ENCODE measurements around the gene RASA4B. TPM values are rescaled to one million over a fixed set of nuclear protein-coding genes. Genes with fewer than 3 reads are reported as not detected.
"Not testable (repeated sequence)": the region's sequence is repeated elsewhere in the genome, so short reads cannot be mapped to it uniquely, and the experiment has no call there.

The RASA4B gene
- total RNA-seq, 2 donors from 2014 or later: 2.0 to 25.7 TPM

DNA sequence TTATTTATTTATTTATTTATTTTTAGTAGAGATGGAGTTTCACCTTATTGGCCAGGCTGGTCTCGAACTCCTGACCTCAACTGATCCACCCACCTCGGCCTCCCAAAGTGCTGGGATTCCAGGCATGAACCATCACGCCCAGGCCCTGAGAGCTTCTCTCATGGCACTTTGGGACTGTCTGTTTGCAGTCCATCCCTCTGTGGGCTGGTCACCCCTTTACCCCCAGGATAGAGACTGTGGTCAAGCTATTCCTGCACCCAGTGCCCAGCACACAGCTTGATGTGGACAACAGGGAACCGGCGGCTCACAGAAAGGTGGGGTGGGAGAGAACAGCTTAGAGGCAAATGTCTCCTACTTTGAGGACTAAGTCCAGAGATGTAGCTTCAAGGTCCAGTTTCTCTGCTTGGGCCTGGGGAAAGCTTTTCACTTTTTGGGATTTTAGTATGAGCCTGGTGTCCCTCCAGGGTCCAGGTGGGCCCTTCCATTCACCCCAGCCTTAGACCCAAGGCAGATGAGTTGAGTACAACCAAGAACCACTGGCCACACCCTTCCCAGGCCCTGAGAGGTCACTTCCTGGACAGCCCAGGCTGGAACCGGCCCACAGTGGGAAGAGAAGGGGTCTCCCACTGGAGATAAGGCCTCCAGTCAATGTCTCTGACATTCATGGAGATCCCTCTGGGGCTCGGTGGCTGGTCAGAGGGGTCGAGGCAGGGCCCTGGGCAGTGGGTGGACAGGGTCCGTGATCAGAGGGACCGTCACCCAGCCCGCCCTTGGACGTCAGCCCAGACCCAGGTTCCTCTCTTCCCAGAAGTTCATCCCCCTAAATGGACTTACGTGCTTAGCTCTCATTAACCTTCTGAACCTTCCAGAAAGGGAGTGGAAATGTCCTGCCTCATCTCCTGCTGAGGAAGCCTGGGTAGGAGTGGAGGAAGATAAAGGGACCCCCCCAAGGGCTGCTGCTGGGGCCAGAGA is 10.5 kb upstream of the RASA4B start:
- intact Hi-C loops (cut with DNase I): not testable (repeated sequence)
- 86% methylated on average over 3 of the region's 13 CpGs for WGBS

GRCh38 chr7:102527182-102527581 is 9.6 kb upstream of the RASA4B start:
- H3K9me3 ChIP-seq; H3K36me3 ChIP-seq; H3K27ac ChIP-seq; H3K27me3 ChIP-seq (replicated peaks; ENCODE audit: insufficient read depth); H3K4me1 ChIP-seq (replicated peaks); DNase-seq (ENCODE audit: low spot score); H3K4me3 ChIP-seq; intact Hi-C loops (cut with DNase I): not testable (repeated sequence)
- WGBS: 89% methylated on average over 1 of the region's 8 CpGs

More for the DNA sequence above, 10.5 kb upstream of the RASA4B start:
- DNase-seq (ENCODE audit: low spot score); H3K4me1 ChIP-seq (replicated peaks); H3K27ac ChIP-seq; H3K27me3 ChIP-seq (replicated peaks; ENCODE audit: insufficient read depth); H3K36me3 ChIP-seq; H3K4me3 ChIP-seq; H3K9me3 ChIP-seq: not testable (repeated sequence)

- intact Hi-C loops (cut with DNase I); H3K4me1 ChIP-seq (replicated peaks); H3K27ac ChIP-seq; H3K4me3 ChIP-seq; H3K27me3 ChIP-seq (replicated peaks; ENCODE audit: insufficient read depth); H3K9me3 ChIP-seq; DNase-seq (ENCODE audit: low spot score); H3K36me3 ChIP-seq: not testable (repeated sequence)
- 25% methylated on average over 1 of the region's 2 CpGs for WGBS
Measured at GRCh38 chr7:102524803-102525202, 7.2 kb upstream of the RASA4B start.

- H3K9me3 ChIP-seq; DNase-seq (ENCODE audit: low spot score); H3K36me3 ChIP-seq; H3K27me3 ChIP-seq (replicated peaks; ENCODE audit: insufficient read depth); H3K4me1 ChIP-seq (replicated peaks); H3K27ac ChIP-seq; intact Hi-C loops (cut with DNase I); H3K4me3 ChIP-seq: not testable (repeated sequence)
- WGBS: no CpG with 5 or more reads among the region's 5 CpGs
Measured at GRCh38 chr7:102520797-102521196, 3.2 kb upstream of the RASA4B start.

DNA sequence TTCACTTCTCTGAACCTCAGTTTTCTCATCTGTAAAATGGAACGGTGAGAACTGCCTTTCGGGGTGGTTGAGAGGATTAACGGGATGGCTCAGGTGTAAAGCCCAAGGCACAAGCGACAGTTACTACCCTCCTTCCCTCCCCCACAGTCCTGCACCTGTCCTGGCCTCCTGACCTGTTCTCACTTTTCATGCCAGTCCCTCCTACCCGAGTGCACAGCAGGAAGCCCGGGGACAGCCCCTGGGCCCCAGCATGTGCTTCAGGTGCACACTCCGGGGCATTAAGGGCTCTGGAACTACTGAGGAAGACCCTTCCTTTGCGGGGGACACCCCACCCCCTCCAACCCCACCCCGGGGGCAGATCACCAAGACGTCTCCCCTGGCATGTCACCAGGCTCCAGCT is 626 bp downstream of the RASA4B start:
- H3K4me1 ChIP-seq (replicated peaks); intact Hi-C loops (cut with DNase I); DNase-seq (ENCODE audit: low spot score); H3K27me3 ChIP-seq (replicated peaks; ENCODE audit: insufficient read depth); H3K27ac ChIP-seq; H3K4me3 ChIP-seq; H3K36me3 ChIP-seq; H3K9me3 ChIP-seq: not testable (repeated sequence)
- no CpG with 5 or more reads among the region's 10 CpGs for WGBS

- H3K36me3 ChIP-seq; DNase-seq (ENCODE audit: low spot score); H3K27ac ChIP-seq; intact Hi-C loops (cut with DNase I); H3K4me3 ChIP-seq; H3K27me3 ChIP-seq (replicated peaks; ENCODE audit: insufficient read depth); H3K9me3 ChIP-seq; H3K4me1 ChIP-seq (replicated peaks): not testable (repeated sequence)
- no CpG with 5 or more reads among the region's 3 CpGs for whole genome bisulfite sequencing
Measured at GRCh38 chr7:102515889-102516288, 1.7 kb downstream of the RASA4B start.

GRCh38 chr7:102514881-102515721 is 2.5 kb downstream of the RASA4B start:
- H3K4me1 ChIP-seq (replicated peaks); H3K36me3 ChIP-seq; H3K9me3 ChIP-seq; DNase-seq (ENCODE audit: low spot score); H3K27ac ChIP-seq; H3K4me3 ChIP-seq; H3K27me3 ChIP-seq (replicated peaks; ENCODE audit: insufficient read depth); intact Hi-C loops (cut with DNase I): not testable (repeated sequence)
- no CpG with 5 or more reads among the region's 15 CpGs for WGBS

DNA sequence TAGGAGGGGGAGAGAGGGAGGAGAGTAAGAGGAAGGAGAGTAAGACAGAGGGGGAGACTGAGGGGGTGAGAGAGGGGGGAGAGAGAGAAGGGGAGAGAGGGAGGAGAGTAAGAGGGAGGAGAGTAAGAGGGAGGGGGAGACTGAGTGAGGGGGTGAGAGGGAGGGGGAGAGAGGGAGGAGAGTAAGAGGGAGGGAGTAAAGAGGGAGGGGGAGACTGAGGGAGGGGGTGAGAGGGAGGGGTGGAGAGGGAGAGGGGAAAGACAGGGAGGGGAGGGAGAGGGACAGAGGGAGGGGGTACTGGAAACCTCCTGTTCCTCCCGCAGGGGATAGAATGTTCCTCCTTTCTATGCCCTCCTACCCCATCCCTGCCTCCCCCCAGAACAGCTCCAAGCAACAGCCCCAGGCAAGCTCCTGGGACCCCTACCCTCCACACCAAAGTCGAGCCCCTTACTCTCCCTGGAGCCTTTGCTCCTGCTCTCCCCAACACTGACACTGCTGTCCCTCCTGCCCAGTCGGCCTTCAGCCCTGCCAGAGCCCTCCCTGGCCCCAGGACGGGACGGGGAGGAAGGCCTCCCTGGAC is 4.8 kb downstream of the RASA4B start:
- H3K4me3 ChIP-seq; H3K27me3 ChIP-seq (replicated peaks; ENCODE audit: insufficient read depth); H3K36me3 ChIP-seq; intact Hi-C loops (cut with DNase I); H3K4me1 ChIP-seq (replicated peaks); H3K9me3 ChIP-seq: not testable (repeated sequence)
- DNase-seq (ENCODE audit: low spot score): peak; percentile 5
- peak overlapping the region in 1 of 2 donors; percentile 56 for H3K27ac ChIP-seq
- WGBS: 6% methylated on average over 5 of the region's 5 CpGs

DNA sequence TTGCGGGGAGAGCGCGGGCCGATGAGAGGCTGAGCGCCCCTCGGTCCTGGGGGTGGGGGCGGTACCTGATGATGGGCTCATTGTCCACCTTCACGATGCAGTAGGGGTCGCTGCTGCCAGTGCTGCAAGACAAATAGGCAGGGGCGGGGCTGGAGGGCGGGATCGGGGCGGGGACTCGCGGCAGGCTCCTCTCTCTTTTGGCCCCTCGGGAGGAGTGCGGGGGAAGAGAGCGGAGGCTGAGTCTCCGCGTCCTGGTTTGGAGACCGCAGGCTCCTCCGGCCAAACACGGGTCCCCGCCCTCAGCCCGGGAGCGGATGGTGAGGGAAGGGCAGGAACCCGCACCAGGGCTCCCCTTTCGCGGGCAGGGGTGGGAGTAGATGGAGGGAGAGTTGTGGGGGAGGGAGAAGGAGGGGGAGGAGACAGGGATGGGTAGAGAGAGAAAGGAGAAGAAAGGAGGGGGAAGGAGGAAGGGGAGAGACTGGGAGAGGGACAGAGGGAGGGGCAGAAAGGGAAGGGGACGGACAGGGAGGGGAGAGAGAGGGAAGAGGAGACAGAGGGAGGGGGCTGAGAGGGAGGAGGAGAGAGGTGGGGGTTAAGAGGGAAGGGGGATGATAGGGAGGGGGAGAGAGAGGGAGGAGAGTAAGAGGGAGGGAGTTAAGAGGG is 5.6 kb downstream of the RASA4B start:
- H3K4me3 ChIP-seq; H3K4me1 ChIP-seq (replicated peaks); H3K27ac ChIP-seq; DNase-seq (ENCODE audit: low spot score); H3K9me3 ChIP-seq; intact Hi-C loops (cut with DNase I); H3K27me3 ChIP-seq (replicated peaks; ENCODE audit: insufficient read depth); H3K36me3 ChIP-seq: not testable (repeated sequence)
- WGBS: no CpG with 5 or more reads among the region's 30 CpGs

- H3K36me3 ChIP-seq; H3K9me3 ChIP-seq; H3K4me3 ChIP-seq; DNase-seq (ENCODE audit: low spot score); intact Hi-C loops (cut with DNase I); H3K27me3 ChIP-seq (replicated peaks; ENCODE audit: insufficient read depth); H3K4me1 ChIP-seq (replicated peaks); H3K27ac ChIP-seq: not testable (repeated sequence)
- 76% methylated on average over 5 of the region's 8 CpGs for WGBS
Measured at GRCh38 chr7:102510575-102510974, 7.0 kb downstream of the RASA4B start.

GRCh38 chr7:102507410-102508088 is 10.0 kb downstream of the RASA4B start:
- 70% methylated on average over 3 of the region's 8 CpGs for WGBS
- H3K36me3 ChIP-seq; H3K4me1 ChIP-seq (replicated peaks); DNase-seq (ENCODE audit: low spot score); H3K4me3 ChIP-seq; H3K9me3 ChIP-seq; intact Hi-C loops (cut with DNase I); H3K27me3 ChIP-seq (replicated peaks; ENCODE audit: insufficient read depth); H3K27ac ChIP-seq: not testable (repeated sequence)
